Kidney glomerular epithelial cell (primary cell): Measurements from ENCODE around the gene UGT1A3.
"Not testable (repeated sequence)": the region's sequence is repeated elsewhere in the genome, so short reads cannot be mapped to it uniquely, and the experiment has no call there.

ENCODE experiments used
- DNase-seq: peaks from one replicate; lab custom pipeline; 2025; lab: John Stamatoyannopoulos, UW

The UGT1A3 gene

DNA sequence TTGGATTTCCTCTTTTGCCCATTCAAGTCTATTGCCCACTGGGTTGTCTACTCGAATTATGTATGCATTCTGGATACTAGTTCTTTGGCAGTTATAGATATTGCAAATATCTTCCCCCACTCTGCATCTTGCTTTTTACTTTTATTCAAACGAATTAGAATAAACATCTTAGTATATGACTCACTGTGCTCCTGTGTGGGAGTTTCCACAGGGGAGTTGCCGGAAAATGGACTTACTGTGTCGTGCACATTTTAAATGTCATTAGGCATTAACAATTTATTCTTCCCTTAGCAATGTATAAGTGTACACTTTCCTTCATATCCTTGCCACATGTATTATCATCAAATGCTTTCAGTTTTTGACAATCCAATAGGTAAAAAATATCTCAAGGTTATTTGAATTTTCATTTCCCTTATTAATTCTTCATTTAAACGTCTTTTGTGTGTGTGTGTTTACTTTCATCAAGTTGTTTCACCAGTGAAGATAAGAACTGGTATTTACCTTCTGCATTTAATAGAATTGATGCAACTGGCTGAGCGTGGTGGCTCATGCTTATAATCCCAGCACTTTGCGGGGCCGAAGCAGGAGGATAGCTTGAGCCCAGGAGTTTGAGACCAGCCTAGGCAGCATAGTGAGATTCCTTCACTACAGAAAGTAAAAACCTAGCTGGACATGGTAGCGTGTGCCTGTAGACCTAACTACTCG lies 20.8 kb upstream of the UGT1A3 start:
- peak; percentile 49 for DNase-seq

DNA sequence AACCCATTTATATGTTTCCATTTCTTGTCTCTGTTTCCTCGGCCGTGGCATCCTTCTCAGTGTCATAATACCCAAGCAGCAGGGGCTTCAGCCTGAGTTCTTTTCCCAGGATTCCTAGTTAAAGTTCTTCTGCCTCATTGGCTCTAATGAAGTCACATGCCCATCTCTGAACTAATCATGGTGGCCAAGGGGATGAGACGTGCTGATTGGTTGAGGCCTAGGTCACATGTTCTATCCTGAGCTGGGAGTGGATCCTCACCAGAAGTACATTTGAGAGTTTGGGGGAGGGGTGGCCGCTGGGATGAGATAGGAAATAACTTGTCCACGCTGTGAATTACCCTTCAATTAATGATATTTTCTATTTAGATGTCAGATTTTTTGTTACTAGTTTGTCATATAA lies 19.9 kb upstream of the UGT1A3 start:
- DNase-seq = no peak

DNA sequence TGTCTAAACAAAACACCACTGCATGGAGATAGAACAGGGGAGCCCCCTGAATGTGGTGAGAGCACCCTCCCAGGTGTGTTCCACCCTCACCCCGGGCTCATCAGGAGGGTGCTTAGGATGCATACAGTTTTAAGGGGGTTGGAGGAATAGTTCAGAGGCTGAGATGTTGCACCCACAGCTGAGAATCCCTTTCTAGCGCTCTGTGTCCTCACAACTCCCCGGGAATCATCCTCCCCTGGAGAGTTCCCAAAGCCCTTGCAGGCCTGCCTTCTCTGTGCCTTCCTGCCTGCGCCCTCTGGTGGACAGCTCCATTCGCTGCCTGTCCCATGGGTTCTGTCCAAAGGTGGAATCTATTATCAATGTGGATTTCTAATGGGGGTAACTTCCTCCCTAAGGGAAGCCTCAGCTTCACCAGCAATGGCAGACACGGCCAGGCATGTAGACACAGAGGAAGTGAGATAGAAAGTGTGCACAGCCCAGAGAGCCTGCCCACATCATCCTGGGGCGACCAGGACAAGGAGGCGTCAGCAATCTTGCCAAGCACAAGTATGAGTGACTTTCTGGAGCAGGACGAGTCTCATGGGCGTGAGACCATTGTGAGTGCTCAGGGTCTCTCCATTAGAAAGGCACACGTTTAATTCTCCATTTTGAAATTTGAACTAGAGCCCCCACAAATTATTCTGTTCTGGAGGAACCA lies 17.4 kb upstream of the UGT1A3 start:
- DNase-seq = peak; percentile 85

DNA sequence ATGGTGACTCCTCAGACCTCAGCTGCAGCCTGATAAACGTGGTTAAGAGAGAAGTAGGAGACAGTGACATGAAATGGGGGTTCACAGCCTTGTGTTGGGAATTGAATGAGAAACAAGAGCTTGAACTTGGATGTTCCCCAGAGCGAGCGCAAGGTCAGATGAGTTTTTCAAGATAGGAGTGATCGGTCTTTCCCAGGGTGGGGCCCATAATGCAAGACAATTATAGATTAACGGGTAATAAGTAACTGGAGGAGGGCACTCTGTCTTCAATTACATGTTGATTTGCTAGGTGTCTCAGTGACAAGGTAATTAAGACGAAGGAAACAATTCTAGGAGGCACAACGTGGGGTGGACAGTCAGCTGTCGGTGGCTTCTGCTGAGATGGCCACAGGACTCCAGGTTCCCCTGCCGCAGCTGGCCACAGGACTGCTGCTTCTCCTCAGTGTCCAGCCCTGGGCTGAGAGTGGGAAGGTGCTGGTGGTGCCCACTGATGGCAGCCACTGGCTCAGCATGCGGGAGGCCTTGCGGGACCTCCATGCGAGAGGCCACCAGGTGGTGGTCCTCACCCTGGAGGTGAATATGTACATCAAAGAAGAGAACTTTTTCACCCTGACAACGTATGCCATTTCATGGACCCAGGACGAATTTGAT lies 16.1 kb upstream of the UGT1A3 start, which contains the start of gene UGT1A5:
UGT1A5 (plus strand) TSS at position 297 of the 651 bp plus-strand sequence; CDS start at position 382, 85 bp downstream.
- DNase-seq = no peak

DNA sequence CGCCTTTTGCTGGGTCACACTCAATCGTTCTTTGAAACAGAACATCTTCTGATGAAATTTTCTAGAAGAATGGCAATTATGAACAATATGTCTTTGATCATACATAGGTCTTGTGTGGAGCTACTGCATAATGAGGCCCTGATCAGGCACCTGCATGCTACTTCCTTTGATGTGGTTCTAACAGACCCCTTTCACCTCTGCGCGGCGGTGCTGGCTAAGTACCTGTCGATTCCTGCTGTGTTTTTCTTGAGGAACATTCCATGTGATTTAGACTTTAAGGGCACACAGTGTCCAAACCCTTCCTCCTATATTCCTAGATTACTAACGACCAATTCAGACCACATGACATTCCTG lies 15.6 kb upstream of the UGT1A3 start:
- DNase-seq = no peak

DNA sequence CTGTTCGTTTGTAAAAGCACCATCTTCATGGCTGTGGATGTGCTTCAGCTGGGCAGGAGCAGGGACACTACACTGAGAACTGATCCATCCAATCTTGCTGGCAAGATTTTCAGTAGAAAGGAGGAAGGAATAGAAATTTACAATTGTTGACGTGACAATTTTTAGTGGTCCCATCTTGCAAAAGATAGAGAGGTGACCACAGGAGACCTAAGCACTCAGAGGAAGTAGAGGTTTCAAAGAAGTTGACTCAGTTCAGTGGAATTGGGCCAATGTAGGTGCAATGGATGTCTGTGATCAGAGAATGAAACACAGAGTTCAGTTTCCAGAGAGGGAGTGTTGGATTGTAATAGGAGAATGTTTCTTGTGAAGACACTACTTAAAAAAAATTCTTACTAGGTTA lies 14.7 kb upstream of the UGT1A3 start:
- DNase-seq = no peak

DNA sequence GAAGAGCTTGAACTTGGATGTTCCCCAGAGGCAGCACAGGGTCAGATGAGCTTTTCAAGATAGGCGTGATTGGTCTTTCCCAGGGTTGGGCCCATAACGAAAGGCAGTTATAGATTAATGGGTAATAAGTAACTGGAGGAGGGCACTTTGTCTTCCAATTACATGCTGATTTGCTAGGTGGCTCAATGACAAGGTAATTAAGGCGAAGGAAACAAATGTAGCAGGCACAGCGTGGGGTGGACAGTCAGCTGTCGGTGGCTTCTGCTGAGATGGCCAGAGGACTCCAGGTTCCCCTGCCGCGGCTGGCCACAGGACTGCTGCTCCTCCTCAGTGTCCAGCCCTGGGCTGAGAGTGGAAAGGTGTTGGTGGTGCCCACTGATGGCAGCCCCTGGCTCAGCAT lies 10.3 kb upstream of the UGT1A3 start, which contains the start of gene UGT1A4:
UGT1A4 (plus strand) TSS at position 185 of the 400 bp plus-strand sequence; CDS start at position 270, 85 bp downstream.
- DNase-seq = no peak

DNA sequence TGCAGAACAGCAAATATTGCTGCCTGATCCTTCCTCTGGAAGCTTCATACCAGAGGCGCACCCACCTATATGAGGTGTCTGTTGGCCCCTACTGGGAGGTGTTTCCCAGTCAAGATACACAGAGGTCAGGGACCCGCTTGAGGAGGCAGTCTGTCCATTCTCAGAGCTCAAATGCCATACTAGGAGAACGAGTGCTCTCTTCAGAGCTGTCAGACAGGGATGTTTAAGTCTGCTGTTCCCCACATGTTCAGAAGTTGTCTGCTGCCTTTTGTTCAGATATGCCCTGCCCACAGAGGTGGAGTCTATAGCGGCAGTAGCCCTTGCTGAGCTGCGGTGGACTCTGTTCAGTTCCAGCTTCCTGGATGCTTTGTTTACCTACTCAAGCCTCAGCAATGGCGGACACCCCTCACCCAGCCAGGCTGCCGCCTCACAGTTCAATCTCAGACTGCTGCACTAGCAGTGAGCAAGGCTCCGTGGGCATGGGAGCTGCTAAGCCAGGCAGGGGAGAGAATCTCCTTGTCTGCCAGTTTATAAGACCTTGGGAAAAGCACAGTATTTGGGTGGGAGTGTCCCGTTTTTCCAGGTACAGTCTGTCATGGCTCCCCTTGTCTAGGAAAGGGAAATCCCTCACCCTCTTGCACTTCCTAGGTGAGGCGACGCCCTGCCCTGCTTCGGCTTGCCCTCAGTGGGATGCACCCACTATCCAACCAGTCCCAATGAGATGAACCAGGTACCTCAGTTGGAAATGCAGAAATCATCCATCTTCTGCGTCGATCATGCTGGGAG lies 8.2 kb downstream of the UGT1A3 start:
- not testable (repeated sequence) for DNase-seq

DNA sequence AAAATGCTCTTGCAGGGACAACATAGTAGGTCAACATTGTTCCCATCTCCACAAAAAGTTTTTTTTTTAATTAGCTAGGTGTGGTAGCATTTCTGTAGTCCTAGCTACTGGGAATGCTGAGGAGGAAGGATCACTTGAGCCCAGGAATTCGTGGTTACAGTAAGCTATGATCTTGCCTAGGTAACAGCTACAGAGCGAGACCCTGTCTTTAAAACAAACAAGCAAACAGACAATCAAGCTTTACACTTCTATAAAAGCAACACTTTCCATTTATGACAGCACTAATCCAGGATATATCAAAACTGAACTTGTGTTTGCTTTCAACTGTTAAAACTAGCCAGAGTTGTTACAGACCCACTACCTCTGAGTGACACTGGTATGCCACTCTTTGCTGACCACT lies 12.0 kb downstream of the UGT1A3 start:
- peak; percentile 49 for DNase-seq

DNA sequence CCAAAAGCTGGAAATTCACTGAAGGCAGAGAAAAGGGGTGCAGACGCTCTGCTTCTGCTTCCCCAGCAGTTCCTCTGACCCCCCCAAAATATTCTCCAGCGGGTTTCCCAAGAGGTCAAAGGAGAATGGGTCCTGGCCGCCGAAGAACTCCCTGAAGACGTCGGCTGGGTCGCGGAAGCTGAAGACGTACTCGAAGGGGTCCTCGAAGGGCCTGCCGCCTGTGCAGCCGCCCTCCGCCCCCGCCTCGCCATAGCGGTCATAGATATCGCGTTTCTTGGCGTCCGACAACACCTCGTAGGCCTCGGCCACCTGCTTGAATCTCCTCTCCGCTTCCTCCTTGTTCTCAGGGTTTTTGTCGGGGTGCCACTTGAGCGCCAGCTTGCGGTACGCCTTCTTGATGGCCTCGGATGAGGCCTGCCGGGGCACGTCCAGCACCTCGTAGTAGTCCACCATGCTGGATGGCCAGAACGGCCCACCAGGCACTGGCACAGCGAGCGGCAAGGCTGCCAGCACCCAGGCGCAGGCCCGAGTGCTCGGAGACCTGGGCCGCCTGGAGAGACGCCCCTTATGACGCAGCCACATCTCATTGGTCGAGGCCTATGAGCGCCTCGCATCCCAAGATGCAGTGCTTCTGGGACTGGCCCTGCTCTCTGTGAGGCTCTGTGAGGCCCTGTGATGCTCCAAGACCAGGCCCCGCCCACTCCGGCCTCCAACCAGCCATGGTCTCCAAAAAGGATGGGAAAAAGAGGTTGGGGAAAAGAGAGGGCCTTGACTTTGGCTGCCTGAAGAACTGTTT lies 14.8 kb downstream of the UGT1A3 start:
- no peak for DNase-seq

DNA sequence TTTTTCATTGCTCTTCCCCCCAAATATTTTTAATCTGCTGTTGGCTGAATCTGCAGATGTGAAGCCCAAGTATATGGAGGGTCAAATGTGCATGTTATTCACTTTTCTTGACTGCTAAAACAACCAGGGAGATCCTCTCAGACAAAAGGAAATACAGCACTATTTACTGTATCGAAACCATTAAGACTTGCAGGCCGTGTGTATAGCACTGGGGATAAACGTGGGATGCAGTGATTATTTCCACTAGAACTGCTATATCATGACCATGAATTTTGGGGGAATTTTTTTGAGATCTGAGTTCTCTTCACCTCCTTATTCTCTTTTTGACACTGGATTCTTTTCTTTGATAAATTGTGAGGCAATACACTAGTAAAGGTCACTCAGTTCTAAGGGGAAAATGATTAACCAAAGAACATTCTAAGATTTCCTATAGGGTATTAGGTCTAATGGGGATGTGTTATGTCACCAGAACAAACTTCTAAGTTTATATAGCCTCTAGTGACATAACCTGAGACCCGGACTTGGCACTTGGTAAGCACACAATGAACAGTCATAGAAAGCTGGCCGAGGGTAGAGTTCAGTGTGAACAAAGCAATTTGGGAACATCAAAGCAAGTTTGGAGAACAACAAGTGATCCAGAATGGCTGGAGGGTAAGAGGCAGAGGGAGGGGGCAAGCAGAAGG lies 16.4 kb downstream of the UGT1A3 start:
- no peak for DNase-seq

DNA sequence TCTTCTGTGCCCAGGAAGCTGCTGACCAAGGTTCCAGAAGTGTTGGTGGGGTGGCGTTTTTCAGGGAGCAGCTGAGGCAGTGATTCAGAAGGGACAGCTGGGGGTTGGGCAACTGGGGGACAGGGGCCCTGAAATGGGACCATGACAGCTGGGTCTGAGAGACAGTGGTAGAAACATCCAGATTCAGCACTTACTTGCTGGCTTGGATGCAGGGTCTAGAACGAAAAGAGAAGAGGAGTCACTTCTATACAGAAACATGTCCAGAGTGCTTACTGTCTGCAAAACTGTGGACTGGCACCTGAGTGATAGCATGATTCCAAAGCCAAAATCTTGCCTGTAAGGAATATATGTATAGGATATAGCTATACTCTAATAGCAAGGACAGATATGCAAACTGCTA lies 17.0 kb downstream of the UGT1A3 start:
- DNase-seq = not testable (repeated sequence)

DNA sequence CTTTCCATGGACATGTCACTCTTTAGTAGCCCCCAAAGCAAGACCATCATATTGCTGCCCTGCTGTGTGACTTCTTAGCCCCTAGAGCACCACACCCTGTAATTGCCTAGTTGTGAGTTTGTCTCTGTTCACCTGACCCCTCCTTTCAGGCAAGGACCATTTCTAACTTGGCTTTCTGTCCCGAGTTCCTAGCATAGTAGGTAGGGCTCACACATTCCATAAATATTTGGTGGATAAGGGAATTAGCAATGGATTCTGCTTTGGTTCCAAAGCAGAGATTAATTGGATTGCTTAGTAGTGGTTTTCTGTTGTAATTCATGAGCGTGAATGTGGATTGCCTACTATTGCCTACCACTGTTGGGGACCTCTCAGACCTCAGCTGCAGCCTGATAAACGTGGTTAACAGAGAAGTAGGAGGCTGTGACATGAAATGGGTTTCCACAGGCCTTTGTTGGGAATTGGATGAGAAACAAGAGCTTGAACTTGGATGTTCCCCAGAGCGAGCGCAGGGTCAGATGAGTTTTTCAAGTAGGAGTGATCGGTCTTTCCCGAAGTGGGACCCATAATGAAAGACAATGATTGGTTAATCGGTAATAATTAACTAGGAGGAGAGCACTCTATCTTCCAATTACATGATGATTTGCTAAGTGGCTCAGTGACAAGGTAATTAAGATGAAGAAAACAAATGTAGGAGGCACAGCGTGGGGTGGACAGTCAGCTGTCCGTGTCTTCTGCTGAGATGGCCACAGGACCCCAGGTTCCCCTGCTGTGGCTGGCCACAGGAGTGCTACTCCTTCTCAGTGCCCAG lies 17.8 kb downstream of the UGT1A3 start:
- peak; percentile 38 for DNase-seq

DNA sequence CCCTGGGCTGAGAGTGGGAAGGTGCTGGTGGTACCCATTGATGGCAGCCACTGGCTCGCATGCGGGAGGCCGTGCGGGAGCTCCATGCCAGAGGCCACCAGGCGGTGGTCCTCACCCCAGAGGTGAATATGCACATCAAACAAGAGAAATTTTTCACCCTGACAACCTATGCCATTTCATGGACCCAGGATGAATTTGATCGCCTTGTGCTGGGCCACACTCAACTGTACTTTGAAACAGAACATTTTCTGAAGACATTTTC lies 18.4 kb downstream of the UGT1A3 start:
- no peak for DNase-seq

DNA sequence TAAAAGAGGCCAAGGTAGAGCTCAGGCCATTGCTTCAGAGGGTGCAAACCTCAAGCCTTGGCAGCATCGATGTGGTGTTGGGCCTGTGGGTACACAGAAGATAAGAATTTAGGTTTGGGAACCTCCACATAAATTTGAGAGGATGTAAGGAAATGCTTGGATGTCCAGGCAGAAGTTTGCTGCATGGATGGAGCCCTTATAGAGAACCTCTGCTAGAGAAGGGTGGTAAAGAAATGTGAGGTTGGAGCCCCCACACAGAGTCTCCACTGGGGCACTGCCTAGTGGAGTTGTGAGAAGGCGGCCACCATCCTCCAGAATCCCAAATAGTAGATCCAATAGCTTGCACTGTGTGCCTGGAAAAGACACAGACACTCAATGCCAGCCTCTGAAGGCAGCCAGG lies 21.8 kb downstream of the UGT1A3 start:
- DNase-seq = not testable (repeated sequence)

DNA sequence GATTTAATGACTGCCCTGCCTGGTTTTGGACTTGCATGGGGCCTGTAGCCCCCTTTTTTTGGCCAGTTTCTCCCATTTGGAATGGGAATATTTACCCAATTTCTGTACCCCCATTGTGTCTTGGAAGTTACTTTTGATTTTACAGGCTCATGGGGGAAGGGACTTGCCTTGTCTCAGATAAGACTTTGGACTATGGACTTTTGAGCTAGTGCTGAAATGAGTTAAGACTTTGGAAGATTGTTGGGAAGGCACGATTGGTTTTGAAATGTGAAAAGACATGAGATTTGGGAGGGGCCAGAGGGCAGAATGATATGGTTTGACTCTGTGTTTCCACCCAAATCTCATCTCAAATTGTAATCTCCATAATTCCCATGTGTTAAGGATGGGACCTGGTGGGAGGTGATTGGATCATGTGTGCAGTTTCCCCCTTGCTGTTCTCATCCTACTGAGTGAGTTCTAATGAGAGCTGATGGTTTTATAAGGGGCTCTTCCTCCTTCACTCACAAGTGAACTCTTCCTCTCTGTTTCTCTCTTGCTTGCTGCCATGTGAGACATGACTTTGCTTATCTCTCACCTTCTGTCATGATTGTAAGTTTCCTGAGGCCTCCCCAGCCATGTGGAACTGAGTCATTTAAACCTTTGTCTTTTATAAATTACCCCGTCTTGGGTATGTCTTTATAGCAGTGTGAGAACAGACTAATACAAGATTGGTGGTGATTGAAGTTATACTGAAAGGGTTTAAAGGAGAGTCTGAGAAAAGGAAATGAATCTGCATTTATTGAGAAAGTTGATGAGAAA lies 22.6 kb downstream of the UGT1A3 start:
- DNase-seq = not testable (repeated sequence)

DNA sequence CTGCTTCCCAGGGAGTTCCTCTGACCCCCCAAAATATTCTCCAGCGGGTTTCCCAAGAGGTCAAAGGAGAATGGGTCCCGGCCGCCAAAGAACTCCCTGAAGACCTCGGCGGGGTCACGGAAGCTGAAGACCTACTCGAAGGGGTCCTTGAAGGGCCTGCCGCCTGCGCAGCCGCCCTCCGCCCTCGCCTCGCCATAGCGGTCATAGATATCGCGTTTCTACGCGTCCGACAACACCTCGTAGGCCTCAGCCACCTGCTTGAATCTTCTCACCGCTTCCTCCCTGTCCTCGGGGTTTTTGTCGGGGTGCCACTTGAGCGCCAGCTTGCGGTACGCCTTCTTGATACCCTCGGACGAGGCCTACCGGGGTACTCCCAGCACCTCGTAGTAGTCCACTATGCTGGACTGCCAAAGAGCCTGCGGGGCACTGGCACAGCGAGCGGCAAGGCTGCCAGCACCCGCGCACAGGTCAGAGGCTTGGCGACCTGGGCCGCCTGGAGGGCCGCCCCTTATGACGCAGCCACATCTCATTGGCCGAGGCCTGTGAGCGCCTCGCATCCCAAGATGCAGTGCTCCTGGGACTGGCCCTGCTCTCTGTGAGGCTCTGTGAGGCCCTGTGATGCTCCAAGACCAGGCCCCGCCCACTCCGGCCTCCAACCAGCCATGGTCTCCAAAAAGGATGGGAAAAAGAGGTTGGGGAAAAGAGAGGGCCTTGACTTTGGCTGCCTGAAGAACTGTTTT lies 26.2 kb downstream of the UGT1A3 start:
- DNase-seq = no peak

DNA sequence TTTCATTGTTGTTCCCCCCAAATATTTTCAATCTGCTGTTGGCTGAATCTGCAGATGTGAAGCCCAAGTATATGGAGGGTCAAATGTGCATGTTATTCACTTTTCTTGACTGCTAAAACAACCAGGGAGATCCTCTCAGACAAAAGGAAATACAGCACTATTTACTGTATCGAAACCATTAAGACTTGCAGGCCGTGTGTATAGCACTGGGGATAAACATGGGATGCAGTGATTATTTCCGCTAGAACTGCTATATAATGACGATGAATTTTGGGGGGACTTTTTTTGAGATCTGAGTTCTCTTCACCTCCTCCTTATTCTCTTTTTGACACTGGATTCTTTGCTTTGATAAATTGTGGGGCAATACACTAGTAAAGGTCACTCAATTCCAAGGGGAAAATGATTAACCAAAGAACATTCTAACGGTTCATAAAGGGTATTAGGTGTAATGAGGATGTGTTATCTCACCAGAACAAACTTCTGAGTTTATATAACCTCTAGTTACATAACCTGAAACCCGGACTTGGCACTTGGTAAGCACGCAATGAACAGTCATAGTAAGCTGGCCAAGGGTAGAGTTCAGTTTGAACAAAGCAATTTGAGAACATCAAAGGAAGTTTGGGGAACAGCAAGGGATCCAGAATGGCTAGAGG lies 27.7 kb downstream of the UGT1A3 start:
- peak; percentile 18 for DNase-seq
